Glutamatergic neuron (in vitro differentiated cells): ENCODE data around the gene AIMP2. TPM values are rescaled to one million over a fixed set of nuclear protein-coding genes. Genes with fewer than 3 reads are reported as not detected.

Experiments
- DNase-seq: peaks from one replicate; pipeline ENCODE4 v3.0.0; 2022
- H3K27ac Mint-ChIP-seq: one replicate; pipeline ENCODE4 v1.8.0; 2020; ENCODE audit warnings: mild to moderate bottlenecking, mixed read lengths, inconsistent platforms; ENCODE audit not compliant: unreplicated experiment
- H3K27me3 Mint-ChIP-seq: one replicate; pipeline ENCODE4 v1.8.0; 2020; ENCODE audit warnings: mild to moderate bottlenecking, moderate library complexity, mixed read lengths, inconsistent platforms; ENCODE audit not compliant: unreplicated experiment
- H3K36me3 Mint-ChIP-seq: one replicate; pipeline ENCODE4 v1.8.0; 2020; ENCODE audit warnings: mild to moderate bottlenecking, mixed read lengths, inconsistent platforms; ENCODE audit not compliant: unreplicated experiment
- H3K4me1 Mint-ChIP-seq: one replicate; pipeline ENCODE4 v1.8.0; 2020; ENCODE audit warnings: mild to moderate bottlenecking, low read depth, mixed read lengths, inconsistent platforms; ENCODE audit not compliant: unreplicated experiment
- H3K4me3 Mint-ChIP-seq: one replicate; pipeline ENCODE4 v1.8.0; 2020; ENCODE audit warnings: mild to moderate bottlenecking, mixed read lengths, inconsistent platforms; ENCODE audit not compliant: unreplicated experiment
- H3K9me3 Mint-ChIP-seq: one replicate; pipeline ENCODE4 v1.8.0; 2020; ENCODE audit warnings: mild to moderate bottlenecking, moderate library complexity, mixed read lengths, inconsistent platforms; ENCODE audit not compliant: unreplicated experiment
- total RNA-seq: library from RNA; stranded (reverse); fragmentation: NEBNext Ultra II Directional; extraction: Animal tissue kit (Norgen Biotek cat#: 25700); gene quantifications from one replicate; pipeline ENCODE4 v1.2.1, GENCODE V29; 2021; ENCODE audit not compliant: unreplicated experiment
- TF ChIP-seq, protein P1 (sequence below): fragments of 200-600 bp; sonication (generic); IDR thresholded peaks from one replicate; pipeline ENCODE4 v1.5.0; 2021; ENCODE audit not compliant: partially characterized antibody, unreplicated experiment

Gene AIMP2
- total RNA-seq, 1 donor from 2014 or later: 35.2 TPM

DNA sequence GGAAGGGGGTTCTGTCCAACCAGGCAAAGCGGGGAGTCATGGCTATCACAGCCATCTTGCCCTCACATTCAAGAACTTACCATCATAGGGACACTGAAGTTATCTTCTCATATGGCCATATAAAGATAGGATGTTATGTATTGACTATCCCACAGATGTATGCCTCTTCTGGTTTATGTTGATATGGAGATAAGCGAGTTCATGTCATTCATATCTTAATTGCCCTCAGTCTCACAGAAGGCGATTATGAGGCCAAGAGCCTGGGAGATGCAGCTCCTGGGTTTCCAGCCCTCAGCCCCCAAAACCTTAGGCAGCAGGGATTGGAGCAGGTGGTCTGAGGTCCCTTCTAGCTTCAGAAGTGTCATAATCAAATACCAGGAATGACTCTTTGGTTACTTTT, 13.6 kb downstream of the AIMP2 start:
- TF ChIP-seq, protein P1, sequence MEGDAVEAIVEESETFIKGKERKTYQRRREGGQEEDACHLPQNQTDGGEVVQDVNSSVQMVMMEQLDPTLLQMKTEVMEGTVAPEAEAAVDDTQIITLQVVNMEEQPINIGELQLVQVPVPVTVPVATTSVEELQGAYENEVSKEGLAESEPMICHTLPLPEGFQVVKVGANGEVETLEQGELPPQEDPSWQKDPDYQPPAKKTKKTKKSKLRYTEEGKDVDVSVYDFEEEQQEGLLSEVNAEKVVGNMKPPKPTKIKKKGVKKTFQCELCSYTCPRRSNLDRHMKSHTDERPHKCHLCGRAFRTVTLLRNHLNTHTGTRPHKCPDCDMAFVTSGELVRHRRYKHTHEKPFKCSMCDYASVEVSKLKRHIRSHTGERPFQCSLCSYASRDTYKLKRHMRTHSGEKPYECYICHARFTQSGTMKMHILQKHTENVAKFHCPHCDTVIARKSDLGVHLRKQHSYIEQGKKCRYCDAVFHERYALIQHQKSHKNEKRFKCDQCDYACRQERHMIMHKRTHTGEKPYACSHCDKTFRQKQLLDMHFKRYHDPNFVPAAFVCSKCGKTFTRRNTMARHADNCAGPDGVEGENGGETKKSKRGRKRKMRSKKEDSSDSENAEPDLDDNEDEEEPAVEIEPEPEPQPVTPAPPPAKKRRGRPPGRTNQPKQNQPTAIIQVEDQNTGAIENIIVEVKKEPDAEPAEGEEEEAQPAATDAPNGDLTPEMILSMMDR: no peak
- H3K9me3 Mint-ChIP-seq: peaks cover 3% of the 10 kb centered on the region
- no peaks in the 10 kb centered on the region for H3K4me1 Mint-ChIP-seq
- DNase-seq: no peak
- H3K4me3 Mint-ChIP-seq: no peak overlapping the region
- H3K27ac Mint-ChIP-seq: no peak overlapping the region
- peaks cover 2% of the 10 kb centered on the region for H3K27me3 Mint-ChIP-seq
- H3K36me3 Mint-ChIP-seq: no peaks in the 10 kb centered on the region

DNA sequence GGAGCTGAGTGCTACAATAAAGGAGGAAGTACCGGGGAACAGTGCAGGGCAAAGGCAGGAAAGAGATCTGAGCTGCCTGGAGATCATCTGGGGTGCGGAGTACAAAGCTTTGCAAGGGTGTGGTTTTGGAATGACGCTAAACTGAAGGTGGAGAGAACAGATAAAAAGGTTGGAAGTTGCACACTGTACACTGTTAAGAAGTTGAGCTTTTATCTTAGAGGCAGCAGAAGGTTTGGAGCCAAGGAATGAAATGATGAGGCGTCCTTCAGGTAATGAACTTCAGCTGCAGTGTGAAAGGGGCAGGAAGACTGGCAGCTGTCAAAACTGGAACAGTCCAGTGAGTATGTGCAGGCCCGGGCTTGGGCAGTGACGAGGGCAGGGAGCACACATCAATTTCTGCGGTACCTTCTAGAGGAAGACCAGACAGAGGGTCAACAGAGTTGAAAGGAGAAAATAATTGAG, 14.9 kb downstream of the AIMP2 start:
- Mint-ChIP-seq H3K27ac (peak overlapping the region; percentile 10), H3K27me3 (peaks cover 2% of the 10 kb centered on the region), H3K9me3 (peaks cover 3% of the 10 kb centered on the region), H3K4me3 (no peak overlapping the region), H3K4me1 (no peaks in the 10 kb centered on the region), H3K36me3 (no peaks in the 10 kb centered on the region)
- TF ChIP-seq, protein P1: no peak
- DNase-seq: no peak

DNA sequence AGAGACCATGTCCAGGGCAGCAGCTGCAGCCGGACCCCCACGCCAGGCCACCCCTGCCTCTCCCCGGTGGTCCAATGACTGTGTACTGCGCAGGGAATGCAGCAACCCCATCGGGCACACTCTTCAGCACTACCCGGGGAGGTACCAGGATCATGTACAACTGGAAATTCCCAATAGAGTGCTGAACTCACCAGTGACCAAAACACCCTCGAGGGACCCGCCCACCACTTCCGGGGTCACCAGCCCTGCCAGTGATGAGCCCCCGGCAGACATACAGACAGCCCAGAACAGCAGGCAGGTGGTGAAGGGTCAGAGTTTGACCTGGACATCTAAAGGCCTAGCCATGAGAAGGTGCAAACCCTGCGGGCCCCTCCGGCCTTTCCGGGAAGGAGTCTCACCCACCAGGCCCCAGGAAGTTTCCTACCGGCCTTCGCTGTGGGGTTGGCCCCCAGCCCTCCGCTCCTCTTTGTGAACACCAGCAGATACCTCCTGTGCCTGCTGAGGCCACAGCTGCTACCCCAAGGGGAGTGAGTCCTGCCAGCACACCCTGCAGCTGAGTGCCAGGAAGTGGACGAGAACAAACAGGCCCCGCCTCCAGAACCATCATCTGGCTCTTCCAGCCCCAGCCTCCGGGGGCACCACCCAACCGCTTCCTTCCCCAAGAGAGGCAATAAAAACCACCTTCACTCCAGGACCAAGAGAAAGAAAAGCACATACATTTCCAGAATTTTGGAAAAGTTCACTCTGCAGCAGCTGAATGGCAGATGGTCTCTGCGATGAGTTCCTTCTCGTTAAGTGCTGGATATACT, 17.1 kb downstream of the AIMP2 start:
- no peaks in the 10 kb centered on the region for H3K36me3 Mint-ChIP-seq
- peak overlapping the region; percentile 22 for H3K27ac Mint-ChIP-seq
- TF ChIP-seq, protein P1: peak; percentile 15
- peaks cover 2% of the 10 kb centered on the region for H3K27me3 Mint-ChIP-seq
- H3K4me1 Mint-ChIP-seq: no peaks in the 10 kb centered on the region
- no peak overlapping the region for H3K4me3 Mint-ChIP-seq
- peaks cover 3% of the 10 kb centered on the region for H3K9me3 Mint-ChIP-seq
- DNase-seq: peak; percentile 40

DNA sequence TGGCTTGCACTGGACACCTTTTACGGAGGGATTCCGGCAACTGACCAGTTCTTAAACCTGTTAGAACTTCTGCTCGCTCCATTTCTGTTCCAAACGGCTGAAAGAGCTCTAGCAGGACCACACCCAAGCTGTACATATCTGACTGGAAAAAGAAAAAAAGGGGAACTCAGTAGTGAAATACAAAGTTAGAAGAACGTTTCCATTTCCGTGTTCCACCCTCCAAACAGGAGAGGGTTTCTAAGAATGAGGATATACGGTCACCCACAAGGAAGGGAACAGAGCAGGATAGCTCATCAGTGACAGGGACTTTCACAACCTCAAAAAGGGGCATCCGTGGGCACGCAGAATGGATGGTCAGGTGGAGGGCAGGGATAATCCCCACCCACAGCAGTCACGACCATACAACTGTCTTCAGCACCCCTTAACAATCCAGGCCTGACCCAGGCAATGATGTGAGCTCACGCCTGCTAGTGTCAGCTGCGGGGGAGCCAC, 17.8 kb downstream of the AIMP2 start:
- no peaks in the 10 kb centered on the region for H3K36me3 Mint-ChIP-seq
- H3K27ac Mint-ChIP-seq: peak overlapping the region; percentile 2
- DNase-seq: no peak
- no peaks in the 10 kb centered on the region for H3K4me1 Mint-ChIP-seq
- H3K4me3 Mint-ChIP-seq: no peak overlapping the region
- TF ChIP-seq, protein P1: no peak
- H3K9me3 Mint-ChIP-seq: peaks cover 3% of the 10 kb centered on the region
- peaks cover 2% of the 10 kb centered on the region for H3K27me3 Mint-ChIP-seq

DNA sequence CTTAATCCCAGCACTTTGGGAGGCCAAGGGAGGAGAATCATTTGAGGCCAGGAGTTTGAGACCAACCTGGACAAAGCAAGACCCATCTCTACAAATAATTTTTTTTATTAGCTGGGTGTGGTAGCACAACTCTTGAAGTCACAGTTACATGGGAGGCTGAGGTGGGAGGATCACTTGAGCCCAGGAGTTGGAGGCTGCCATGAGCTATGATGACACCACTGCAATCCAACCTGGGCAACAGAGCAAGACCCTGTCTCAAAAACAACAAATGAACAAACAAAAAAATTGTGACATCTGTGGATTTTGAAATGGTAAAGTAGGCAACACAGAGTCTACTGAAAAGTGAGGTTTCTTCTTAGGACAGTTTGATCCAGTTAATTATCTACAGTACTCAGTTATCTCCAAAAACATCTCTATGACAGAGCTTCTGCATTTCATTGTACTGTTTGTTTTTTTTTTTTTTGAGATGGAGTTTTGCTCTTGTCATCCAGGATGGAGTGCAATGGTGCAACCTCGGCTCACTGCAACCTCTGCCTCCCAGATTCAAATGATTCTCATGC, 18.8 kb downstream of the AIMP2 start:
- peaks cover 2% of the 10 kb centered on the region for H3K27me3 Mint-ChIP-seq

More for the DNA sequence above, 18.8 kb downstream of the AIMP2 start:
- DNase-seq: no peak
- Mint-ChIP-seq H3K4me3 (no peak overlapping the region), H3K9me3 (peaks cover 2% of the 10 kb centered on the region), H3K36me3 (no peaks in the 10 kb centered on the region), H3K27ac (no peak overlapping the region), H3K4me1 (no peaks in the 10 kb centered on the region)
- TF ChIP-seq, protein P1: no peak
